Hindlimb muscle (tissue), 1 donor: Measurements from ENCODE around the gene TUBA1C. TPM values are rescaled to one million over a fixed set of nuclear protein-coding genes. Genes with fewer than 3 reads are reported as not detected.
"Not testable (repeated sequence)": the region's sequence is repeated elsewhere in the genome, so short reads cannot be mapped to it uniquely, and the experiment has no call there.

Experiments
- DNase-seq: peaks from one replicate; pipeline ENCODE4 v3.0.0-alpha.2; 2013
- polyA plus RNA-seq: library from polyadenylated mRNA; unstranded; fragments of 120-200 nt; gene quantifications from one replicate; pipeline ENCODE4 v1.2.1, GENCODE V29; 2013; ENCODE audit not compliant: insufficient read length

Gene TUBA1C
- polyA plus RNA-seq: 53.7 TPM

- DNase-seq: peak; percentile 90
These were observed at the start of gene TUBA1C for GRCh38 chr12:49264873-49265792. TSS of gene TUBA1C (plus strand) at chr12:49265082. CDS start at chr12:49265182, 100 bp downstream.

DNA sequence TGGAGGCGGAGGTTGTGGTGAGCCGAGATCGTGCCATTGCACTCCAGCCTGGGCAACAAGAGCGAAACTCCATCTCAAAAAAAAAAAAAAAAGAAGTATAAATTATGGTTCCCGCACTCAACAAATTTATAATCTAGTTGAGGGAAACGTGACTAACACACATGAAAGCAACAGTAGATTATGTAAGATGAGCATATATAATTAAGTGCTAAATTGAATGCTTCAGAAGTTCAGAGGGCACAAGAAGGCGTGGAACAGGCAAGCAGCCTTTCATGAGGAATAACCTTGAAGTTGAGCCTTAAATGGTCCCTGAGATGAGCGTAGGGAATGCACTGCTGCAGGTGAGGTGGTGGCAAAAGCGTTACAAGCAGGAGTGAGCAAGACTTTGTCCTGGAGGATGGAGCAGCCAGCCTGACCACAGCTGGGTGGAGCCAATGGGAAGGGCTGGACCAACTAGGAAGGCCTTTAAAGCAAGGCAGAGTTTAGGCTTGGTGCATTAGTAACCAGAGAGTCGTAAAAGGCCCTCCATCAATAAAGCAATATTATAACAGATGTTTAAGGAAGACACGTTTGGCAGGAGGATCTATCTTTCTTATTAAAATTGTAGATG lies 45.4 kb upstream of the TUBA1C start:
- DNase-seq: no peak

- no peak for DNase-seq
These were observed 43.9 kb upstream of the TUBA1C start for GRCh38 chr12:49220972-49221371.

DNA sequence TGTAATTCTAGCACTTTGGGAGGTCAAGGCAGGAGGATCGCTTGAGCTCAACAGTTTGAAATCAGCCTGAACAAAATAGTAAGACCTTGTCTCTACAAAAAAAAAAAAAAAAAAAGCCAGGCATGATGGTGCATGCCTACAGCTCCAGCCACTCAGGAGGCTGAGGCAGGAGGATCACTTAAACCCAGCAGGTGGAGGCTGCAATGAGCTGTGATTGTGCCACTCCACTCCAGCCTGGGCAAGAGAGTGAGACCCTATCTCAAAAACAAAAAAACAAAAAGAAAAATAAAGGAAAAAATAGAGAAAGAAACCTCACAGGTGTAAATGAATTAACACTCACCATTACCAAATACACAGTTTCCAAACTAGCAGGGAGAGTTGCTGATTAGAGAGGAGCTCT lies 41.8 kb upstream of the TUBA1C start:
- no peak for DNase-seq

- no peak for DNase-seq
These were observed 41.1 kb upstream of the TUBA1C start for GRCh38 chr12:49223590-49224369.

- DNase-seq: no peak
These were observed 39.2 kb upstream of the TUBA1C start for GRCh38 chr12:49225576-49226166.

GRCh38 chr12:49227713-49228112 lies 37.2 kb upstream of the TUBA1C start:
- no peak for DNase-seq

DNA sequence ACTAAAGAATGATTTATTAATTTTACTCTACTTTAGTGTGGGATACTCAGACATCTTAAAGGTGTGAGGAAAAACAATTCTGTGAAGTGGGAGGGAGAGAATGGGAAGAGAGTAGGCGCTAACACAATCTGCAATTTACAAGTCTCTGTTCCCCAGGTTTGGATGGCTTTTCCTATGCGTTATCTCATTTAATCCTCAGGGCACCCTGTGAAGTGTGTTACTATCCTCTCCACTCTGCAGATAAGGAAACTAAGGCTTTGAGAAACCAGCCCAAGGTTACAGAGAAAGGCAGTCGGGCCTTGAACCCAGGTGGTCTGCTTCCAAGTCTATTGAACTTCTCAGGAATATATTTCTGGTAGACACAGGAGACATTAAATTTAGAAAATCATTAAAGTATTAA lies 36.2 kb upstream of the TUBA1C start:
- DNase-seq: no peak

GRCh38 chr12:49230176-49230804 lies 34.6 kb upstream of the TUBA1C start:
- no peak for DNase-seq

- DNase-seq: no peak
These were observed 34.1 kb upstream of the TUBA1C start for GRCh38 chr12:49230805-49231194.

- no peak for DNase-seq
These were observed 32.8 kb upstream of the TUBA1C start for GRCh38 chr12:49231878-49232655.

DNA sequence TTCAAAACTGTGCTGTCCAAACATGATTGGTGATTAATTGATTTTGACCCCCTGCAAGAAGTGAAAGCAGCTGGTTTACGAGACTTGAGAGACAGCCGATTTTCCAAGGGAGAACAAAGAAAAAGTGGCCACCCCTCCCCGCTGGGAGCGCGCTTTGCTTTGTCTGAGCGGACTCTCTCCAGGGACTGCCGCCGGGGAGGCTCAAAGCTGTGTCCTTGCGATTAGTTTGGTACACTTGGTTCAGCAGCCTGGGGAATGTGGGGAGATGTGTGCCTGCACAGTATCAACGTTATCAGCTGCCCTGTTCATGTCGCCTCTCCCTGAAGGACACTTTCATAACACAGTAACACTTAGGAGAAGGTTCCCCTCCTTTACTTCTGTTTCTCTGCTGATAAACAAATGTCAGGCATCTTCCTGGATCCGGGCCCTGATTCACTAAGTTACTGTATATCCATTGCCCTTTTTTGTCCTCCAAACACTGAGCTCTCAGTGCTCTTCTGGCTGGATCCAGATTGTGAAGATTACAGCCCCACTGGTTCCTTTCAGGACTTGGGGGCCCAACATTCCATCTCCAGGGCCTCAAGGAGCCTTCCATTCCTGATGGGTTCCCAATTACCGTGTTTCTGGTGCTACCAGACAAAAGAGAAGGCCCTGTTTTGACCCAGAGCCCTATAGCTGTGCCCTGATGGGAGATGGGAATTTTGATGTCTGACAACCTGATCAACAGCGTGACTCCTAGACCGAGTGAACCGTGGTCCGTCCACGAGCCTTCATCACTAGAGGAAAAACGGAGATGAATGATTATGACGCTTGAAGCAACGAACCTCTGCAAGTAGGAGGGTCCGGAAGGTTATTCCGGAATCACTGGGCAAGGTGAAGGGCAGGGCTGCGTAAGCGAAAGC lies 31.7 kb upstream of the TUBA1C start:
- no peak for DNase-seq

DNA sequence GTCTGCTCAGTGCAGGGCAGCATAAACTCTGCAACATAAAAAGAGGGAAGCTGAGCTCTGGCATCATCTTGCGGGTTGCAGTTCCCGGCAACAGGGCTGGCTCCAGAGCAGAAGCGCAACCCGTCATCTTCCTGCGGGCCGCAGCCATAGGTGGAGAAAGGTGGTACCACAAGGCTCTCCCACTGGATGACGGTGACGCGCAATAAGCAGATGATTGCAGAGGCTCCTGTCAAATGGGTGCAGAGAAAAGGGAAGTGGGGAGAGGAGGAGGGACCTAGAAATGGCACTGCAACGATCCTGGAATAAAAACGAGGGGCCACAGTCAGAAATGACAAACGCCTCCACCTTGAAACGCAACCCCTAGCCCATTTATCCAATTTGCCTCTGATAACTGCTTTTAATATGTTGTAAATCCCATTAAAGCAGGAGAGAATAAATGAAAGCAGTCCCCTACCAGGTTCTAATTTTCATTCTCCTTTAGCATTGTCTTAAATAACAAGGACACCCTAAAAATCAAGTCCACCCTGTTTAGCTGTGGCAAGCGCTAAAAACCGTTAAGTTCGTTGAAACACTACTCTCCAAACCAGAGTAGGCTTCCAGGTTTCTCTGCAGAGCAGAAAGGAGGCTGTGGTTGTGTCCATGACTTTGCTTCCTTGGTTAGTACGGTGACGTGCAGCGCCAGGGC lies 30.9 kb upstream of the TUBA1C start:
- DNase-seq: no peak

GRCh38 chr12:49236423-49236822 lies 28.5 kb upstream of the TUBA1C start:
- no peak for DNase-seq

- no peak for DNase-seq
These were observed 21.3 kb upstream of the TUBA1C start for GRCh38 chr12:49243631-49244030.

DNA sequence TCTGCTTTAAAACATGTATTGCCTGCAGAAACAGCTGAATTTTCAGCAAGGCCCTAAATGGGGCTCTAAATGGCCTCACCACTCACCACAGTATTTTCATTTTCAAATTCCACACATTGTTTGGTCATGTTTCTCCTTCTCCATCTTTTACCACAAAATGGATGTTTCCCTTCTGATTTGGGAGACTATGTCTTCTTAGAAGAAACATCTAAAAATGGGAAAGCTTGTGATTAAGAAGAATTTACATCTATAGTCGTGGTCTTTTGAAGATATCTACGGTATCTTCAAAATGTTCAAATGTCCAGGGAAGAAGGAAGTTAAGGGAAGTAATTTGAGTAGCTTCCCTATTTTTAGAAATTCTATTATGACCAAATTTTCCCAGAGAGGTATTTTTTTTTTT lies 20.7 kb upstream of the TUBA1C start:
- DNase-seq: no peak

DNA sequence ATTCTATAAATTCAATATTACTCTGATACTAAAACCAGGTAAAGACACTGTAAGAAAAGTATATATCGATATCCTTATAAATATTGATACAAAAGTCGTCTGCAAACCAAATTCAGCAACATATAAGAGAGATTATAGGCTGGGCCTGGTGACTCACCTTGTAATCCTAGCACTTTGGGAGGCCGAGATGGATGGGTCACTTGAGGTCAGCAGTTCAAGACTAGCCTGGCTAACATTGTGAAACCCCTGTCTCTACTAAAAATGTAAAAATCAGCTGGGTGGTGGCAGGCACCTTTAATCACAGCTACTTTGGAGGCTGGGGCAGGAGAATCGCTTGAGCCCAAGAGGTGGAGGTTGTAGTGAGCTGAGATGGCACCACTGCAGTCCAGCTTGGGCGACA lies 13.5 kb upstream of the TUBA1C start:
- no peak for DNase-seq

DNA sequence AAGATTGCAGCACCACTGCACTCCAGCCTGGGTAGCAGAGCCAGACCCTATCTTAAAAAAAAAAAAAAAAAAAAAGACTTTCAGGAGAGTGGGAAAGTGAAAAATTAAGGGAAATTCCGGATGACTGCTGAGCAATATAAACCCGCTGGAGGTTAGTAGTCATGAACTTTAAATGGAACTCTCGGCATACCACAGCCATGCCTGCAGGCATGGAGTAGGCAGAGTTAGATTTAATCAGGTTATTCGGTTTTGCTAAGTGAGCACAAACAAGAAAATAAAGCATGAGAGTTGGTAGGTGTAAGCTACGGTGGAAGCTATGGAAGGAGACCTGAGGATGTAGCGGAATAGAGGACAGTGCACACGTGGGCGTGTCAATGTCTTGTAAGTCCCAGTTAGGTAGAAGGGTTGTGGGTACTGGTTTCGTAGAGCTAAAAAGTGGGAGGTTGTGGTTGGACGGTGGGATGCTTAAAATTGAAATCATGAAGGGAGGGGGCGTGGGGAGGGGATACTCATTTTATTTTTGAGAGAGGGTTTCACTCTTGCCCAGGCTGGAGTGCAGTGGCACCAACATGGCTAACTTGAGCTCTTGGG lies 11.8 kb upstream of the TUBA1C start:
- DNase-seq: no peak

DNA sequence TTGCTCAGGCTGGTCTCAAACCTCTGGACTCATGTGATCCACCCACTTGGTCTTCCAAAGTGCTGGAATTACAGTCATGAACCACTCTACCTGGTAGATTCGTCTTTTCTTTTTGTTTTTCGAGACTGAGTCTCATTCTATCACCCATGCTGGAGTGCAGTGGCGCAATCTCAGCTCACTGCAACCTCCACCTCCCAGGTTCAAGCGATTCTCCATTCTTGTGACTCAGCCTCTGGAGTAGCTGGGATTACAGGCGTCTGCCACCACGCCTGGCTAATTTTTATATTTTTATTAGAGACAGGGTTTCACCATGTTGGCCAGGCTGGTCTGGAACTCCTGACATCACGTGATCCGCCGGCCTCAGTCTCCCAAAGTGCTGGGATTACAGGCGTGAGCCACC lies 9.4 kb upstream of the TUBA1C start:
- DNase-seq: not testable (repeated sequence)
